Heart left ventricle (tissue), 16 donors: Measurements from ENCODE around the gene C16orf96. TPM values are rescaled to one million over a fixed set of nuclear protein-coding genes. Genes with fewer than 3 reads are reported as not detected.

Experiments used
- ATAC-seq, 4 donors: fragments of 200-7000 bp; cut with Tn5 transposase; one replicate each; pipeline ENCODE4 v1.9.1; 2020 to 2022; ENCODE audit warnings: moderate library complexity in 4 of 4, mild to moderate bottlenecking in 3 of 4, moderate number of reproducible peaks in 1 of 4
- DNase-seq, 5 donors: peaks; one replicate each; pipeline ENCODE4 v3.0.0-alpha.2; 2020
- H3K27ac ChIP-seq, 12 donors: fragments of 200-600 bp; sonication (generic) in 4 of 12; one replicate each; pipeline versions ENCODE4 v1.5.0 to v1.8.0; 2016 to 2022; ENCODE audit warnings: mild to moderate bottlenecking in 2 of 12
- H3K27me3 ChIP-seq, 9 donors: fragments of 200-600 bp; sonication (generic) in 2 of 9; one replicate each; pipeline versions ENCODE4 v1.5.1 to v1.8.0; 2016 to 2022; ENCODE audit warnings: mild to moderate bottlenecking in 3 of 9
- H3K36me3 ChIP-seq, 9 donors: fragments of 200-600 bp; sonication (generic) in 2 of 9; one replicate each; pipeline versions ENCODE4 v1.5.0 to v1.8.0; 2018 to 2022; ENCODE audit warnings: mild to moderate bottlenecking in 2 of 9
- H3K4me1 ChIP-seq, 12 donors: fragments of 200-600 bp; sonication (generic) in 4 of 12; one replicate each; pipeline versions ENCODE4 v1.5.0 to v1.8.0; 2016 to 2022; ENCODE audit warnings: mild to moderate bottlenecking in 3 of 12
- H3K4me3 ChIP-seq, 12 donors: fragments of 200-600 bp; sonication (generic) in 4 of 12; one replicate each; pipeline versions ENCODE4 v1.5.0 to v1.8.0; 2017 to 2022; ENCODE audit warnings: mild to moderate bottlenecking in 9 of 12, moderate library complexity in 4 of 12
- H3K9me3 ChIP-seq, 12 donors: fragments of 200-600 bp; sonication (generic) in 4 of 12; one replicate each; pipeline versions ENCODE4 v1.5.0 to v1.8.0; 2016 to 2022; ENCODE audit warnings: mild to moderate bottlenecking in 1 of 12
- CTCF ChIP-seq, 12 donors: fragments of 200-600 bp; sonication (generic) in 4 of 12; IDR thresholded peaks; one replicate each; pipeline versions ENCODE4 v1.5.0 to v1.8.0; 2018 to 2022; ENCODE audit warnings: antibody characterized with exemption in 12 of 12, mild to moderate bottlenecking in 5 of 12
- POLR2A ChIP-seq, 2 donors: fragments of 450-650 bp; IDR thresholded peaks; one replicate each; pipeline ENCODE4 v1.6.1; 2017; ENCODE audit warnings: antibody characterized with exemption in 2 of 2, mild to moderate bottlenecking in 2 of 2, moderate library complexity in 2 of 2
- WGBS, 4 donors: extraction: QIAGEN DNeasy Blood & Tissue Kit in 2 of 4; methylation state at CpG; one replicate each; pipeline versions ENCODE4 v1.1.5 to v1.1.7; 2013 to 2018; 5-methylcytosine and 5-hydroxymethylcytosine counted together
- intact Hi-C, 10 donors: fragments of 100-400 bp; cut with DNase I; formaldehyde crosslinking; loops; one replicate each; pipeline versions ENCODE4 v1.11.1 to v1.14.2; 2022
- polyA plus RNA-seq, 2 donors: library from polyadenylated mRNA; stranded (reverse); fragments of 200-250 nt; gene quantifications; one replicate each; pipeline ENCODE4 v1.2.3, GENCODE V29; 2013
- total RNA-seq, 9 donors: library from RNA; depleted of rRNA in 2 of 9; stranded (reverse); fragments of >200 nt in 2 of 9; fragmentation: NEBNext Ultra II Directional in 3 of 9; extraction: Animal tissue kit (Norgen Biotek cat#: 25700) in 3 of 9; gene quantifications; one replicate each; pipeline versions ENCODE4 v1.1.0 to v1.2.4, GENCODE V29; 2016 to 2023
- donor health status: ischemic (EF 13 %, LVEDD 7.1; RV severe dilation, severe dysfunction).
- donor health status: healthy with polysubstance abuse.
- donor health status: DM: no; HTN: yes; CAD: no.
- donor health status: DM: no; HTN: no; CAD: no.
- donor health status: ischemic (EF 25% LVEDD 6.9; RV normal size, moderate dysfunction).
- donor health status: ischemic (EF 25% LVEDD 5.7; RV mildly dilated, moderate dysfunction).
- donor health status: healthy.
- donor health status: DM: yes; HTN: yes; CAD: no.
- donor health status: ischemic (EF 35%, LVEDD 5.7; RV mildly dilated, moderate dysfunction).
- donor health status: nonischemic (EF 11% LVEDD 7.7; RV severe dilation, severe dysfunction).
- donor health status: DM: yes; HTN: yes; CAD: no.
- donor health status: PGD.
- donor health status: ischemic (EF 29% LVEDD 5.4; RV normal size, mild dysfunction).
- donor health status: nonischemic (EF 23%, LVEDD 6.1; RV moderate dilation, normal function).

Gene C16orf96
- total and polyA plus RNA-seq, 11 donors, result 0.01 to 0.19 (median 0.13) TPM; not detected in 2

- Histone ChIP-seq H3K4me1 (peaks cover 0 to 61% (median 51%) of the 10 kb centered on the region in 12 donors), H3K9me3 (no peaks in the 10 kb centered on the region), H3K4me3 (no peak overlapping the region), H3K36me3 (peaks cover 0 to 75% (median 63%) of the 10 kb centered on the region in 9 donors), H3K27me3 (no peaks in the 10 kb centered on the region), H3K27ac (peak overlapping the region in 11 of 12 donors; percentile 14 to 81 (median 60))
- WGBS, 4 donors, result 49 to 61% (median 58%) methylated on average over 8 to 9 of the region's 9 CpGs
- ATAC-seq, result peak; percentile 39 to 71 (median 63)
- peak in 4 of 5 donors; percentile 52 to 73 (median 66) for DNase-seq
- intact Hi-C loops, result loop anchor here (2.0 to 10.0 kb wide), 5 partner anchors 36 to 446 kb away; partner anchors contain the start of gene SEC14L5 (in 6 of the 10)
- no peak for TF ChIP-seq POLR2A (IDR thresholded peaks at IDR 0.05)
- TF ChIP-seq CTCF (IDR thresholded peaks at IDR 0.05), result peak; percentile 33 to 66 (median 55)
Measured at GRCh38 chr16:4511441-4512082, 44.6 kb upstream of the C16orf96 start.

DNA sequence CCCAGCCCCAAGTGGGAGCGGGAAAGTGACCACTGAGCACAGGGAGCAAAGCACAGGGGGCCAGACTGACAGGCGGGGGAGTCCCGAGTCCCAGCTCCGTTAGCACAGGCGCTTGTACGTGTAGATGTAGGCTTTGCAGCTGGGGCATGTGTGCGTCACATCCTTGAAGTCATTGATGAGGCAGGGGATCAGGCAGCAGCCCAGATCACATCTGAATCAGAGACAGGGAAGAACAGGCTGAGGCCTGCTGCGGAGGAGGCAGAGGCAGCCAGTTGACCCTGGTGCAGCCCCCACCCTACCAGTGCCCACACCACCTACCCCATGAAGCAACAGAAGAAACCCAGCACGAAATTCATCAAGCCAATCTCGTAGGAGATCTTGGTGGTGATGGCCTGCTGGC lies 43.7 kb upstream of the C16orf96 start:
- DNase-seq (peak in 1 of 5 donors; percentile 9), ATAC-seq (no peak)
- Histone ChIP-seq H3K4me1 (peaks cover 0 to 62% (median 50%) of the 10 kb centered on the region in 12 donors), H3K36me3 (peaks cover 0 to 65% (median 54%) of the 10 kb centered on the region in 9 donors), H3K27me3 (no peaks in the 10 kb centered on the region), H3K4me3 (no peak overlapping the region), H3K9me3 (no peaks in the 10 kb centered on the region), H3K27ac (peak overlapping the region in 6 of 12 donors; percentile 46 to 87 (median 72))
- intact Hi-C loops, result loop anchor here in 9 of 10 donors (5.0 to 10.0 kb wide), 4 partner anchors 35 to 445 kb away; partner anchors contain the start of gene SEC14L5 (in 6 of the 9)
- 86 to 94% (median 92%) methylated on average over 9 to 10 of the region's 10 CpGs for WGBS, 4 donors
- TF ChIP-seq POLR2A (IDR thresholded peaks at IDR 0.05) (no peak), CTCF (IDR thresholded peaks at IDR 0.05) (no peak)

DNA sequence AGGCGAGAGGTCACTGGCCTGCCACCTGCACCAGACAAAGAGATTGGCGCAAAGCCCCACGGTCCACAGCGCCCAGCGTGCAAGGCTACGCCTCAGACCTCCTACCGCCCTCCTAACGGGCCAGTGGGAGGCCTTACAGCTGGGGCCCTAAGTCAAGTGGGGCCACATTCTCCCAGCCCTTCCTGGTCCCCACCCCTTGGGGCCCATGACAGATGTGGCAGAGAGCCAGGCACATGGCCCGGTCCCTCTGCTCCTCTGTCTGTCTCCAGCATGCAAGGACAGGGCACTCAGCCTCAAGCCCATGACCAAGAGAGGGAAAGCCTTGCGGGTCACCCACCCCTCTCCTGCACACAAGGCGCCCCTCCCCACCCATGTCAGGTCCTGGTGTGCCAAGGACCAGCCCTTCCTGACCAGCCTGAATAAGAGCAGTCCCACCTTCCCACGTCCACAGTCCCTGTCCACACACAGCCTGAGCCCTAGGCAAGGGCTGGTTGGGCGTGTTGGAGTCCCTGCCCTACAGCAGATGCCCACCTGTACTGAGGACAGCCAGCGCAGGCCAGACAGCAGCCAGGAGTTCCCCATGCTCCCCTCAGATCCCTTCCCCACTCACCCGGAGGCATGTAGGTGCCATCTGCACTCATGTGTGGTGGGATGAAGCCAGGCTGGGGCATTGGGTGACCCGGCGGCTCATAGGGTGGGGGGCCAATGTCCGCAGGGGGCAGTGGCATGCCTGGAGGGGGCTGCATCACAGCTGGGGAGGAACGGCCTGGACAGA lies 42.9 kb upstream of the C16orf96 start:
- Histone ChIP-seq H3K27ac (peak overlapping the region in 11 of 12 donors; percentile 7 to 87 (median 72)), H3K36me3 (peaks cover 0 to 57% (median 46%) of the 10 kb centered on the region in 9 donors), H3K27me3 (no peaks in the 10 kb centered on the region), H3K4me3 (no peak overlapping the region), H3K9me3 (no peaks in the 10 kb centered on the region), H3K4me1 (peaks cover 0 to 67% (median 51%) of the 10 kb centered on the region in 12 donors)
- ATAC-seq (peak in 3 of 4 donors; percentile 5 to 32 (median 7)), DNase-seq (peak in 2 of 5 donors; percentile 36 to 48)
- TF ChIP-seq POLR2A (IDR thresholded peaks at IDR 0.05) (no peak), CTCF (IDR thresholded peaks at IDR 0.05) (no peak)
- 72 to 81% (median 75%) methylated on average over 14 to 19 of the region's 19 CpGs for WGBS, 4 donors
- intact Hi-C loops, result loop anchor here in 9 of 10 donors (5.0 to 10.0 kb wide), 4 partner anchors 34 to 444 kb away; partner anchors contain the start of gene SEC14L5 (in 6 of the 9)
